GM18868 (cell line): ENCODE data around the gene CAB39.
A peak's percentile ranks its signal among the peaks of the same experiment; 100 is the strongest.

Experiments used
- ATAC-seq: cut with Tn5 transposase; IDR thresholded peaks from one replicate; pipeline ENCODE4 v1.9.1; 2021; ENCODE audit warnings: mild to moderate bottlenecking, moderate library complexity; ENCODE audit not compliant: unreplicated experiment

Gene CAB39

GRCh38 chr2:230779126-230779525 is 66.5 kb downstream of the CAB39 start:
- ATAC-seq, result peak; percentile 34

GRCh38 chr2:230779607-230780006 is 67.0 kb downstream of the CAB39 start:
- no peak for ATAC-seq

GRCh38 chr2:230781130-230781797 is 68.6 kb downstream of the CAB39 start:
- no peak for ATAC-seq

GRCh38 chr2:230783101-230783500 is 70.5 kb downstream of the CAB39 start:
- no peak for ATAC-seq

- ATAC-seq, result no peak
These were observed 72.2 kb downstream of the CAB39 start for GRCh38 chr2:230784795-230785194.

- ATAC-seq, result no peak
These were observed 72.7 kb downstream of the CAB39 start for GRCh38 chr2:230785346-230785745.

GRCh38 chr2:230787101-230787500 is 74.5 kb downstream of the CAB39 start:
- ATAC-seq, result no peak

- ATAC-seq, result no peak
These were observed 76.0 kb downstream of the CAB39 start for GRCh38 chr2:230788554-230789175.

GRCh38 chr2:230790981-230791380 is 78.3 kb downstream of the CAB39 start:
- no peak for ATAC-seq

- peak; percentile 68 for ATAC-seq
These were observed 81.1 kb downstream of the CAB39 start for GRCh38 chr2:230793572-230794359.

- ATAC-seq, result no peak
These were observed 81.9 kb downstream of the CAB39 start for GRCh38 chr2:230794497-230794896.

- no peak for ATAC-seq
These were observed 83.2 kb downstream of the CAB39 start for GRCh38 chr2:230795856-230796255.

GRCh38 chr2:230796280-230796862 is 83.7 kb downstream of the CAB39 start:
- no peak for ATAC-seq

- peak; percentile 57 for ATAC-seq
These were observed 85.2 kb downstream of the CAB39 start for GRCh38 chr2:230797515-230798495.

GRCh38 chr2:230798769-230799399 is 86.2 kb downstream of the CAB39 start:
- ATAC-seq, result no peak

GRCh38 chr2:230805353-230806017 is 92.8 kb downstream of the CAB39 start:
- ATAC-seq, result no peak

- no peak for ATAC-seq
These were observed 95.1 kb downstream of the CAB39 start for GRCh38 chr2:230807729-230808128.

GRCh38 chr2:230809015-230809414 is 96.4 kb downstream of the CAB39 start:
- ATAC-seq, result no peak

- ATAC-seq, result no peak
These were observed 97.1 kb downstream of the CAB39 start for GRCh38 chr2:230809677-230810251.
